ENCODE data around the gene DNM1. TPM values are rescaled to one million over a fixed set of nuclear protein-coding genes. Genes with fewer than 3 reads are reported as not detected.

Gene DNM1
- total RNA-seq, 2 experiments from 2014 or later: 0.35 to 1.8 TPM

- Histone ChIP-seq H3K79me2 (ENCODE audit: insufficient read depth, low read depth, low read length) (peaks cover 4% of the 10 kb centered on the region; the same call in 1 of the 2 replicates), H3K9me3 (ENCODE audit: low read length) (no peaks in the 10 kb centered on the region), H3K4me1 (ENCODE audit: insufficient read depth, low read length, poor library complexity, severe bottlenecking) (peaks cover 14% of the 10 kb centered on the region), H2AFZ (ENCODE audit: low read length) (peak within 1 kb of the TSS; percentile 96), H3K4me2 (ENCODE audit: low read length) (peak within 1 kb of the TSS; percentile 95), H3K36me3 (ENCODE audit: insufficient read depth, low read length) (peaks cover 26% of the 10 kb centered on the region), H3K4me3 (ENCODE audit: low read depth, low read length, poor library complexity, severe bottlenecking) (peak within 1 kb of the TSS; percentile 99), H3K9me2 (ENCODE audit: insufficient read depth, low read length) (no peaks in the 10 kb centered on the region), H3K27ac (ENCODE audit: low read depth, low read length, poor library complexity, severe bottlenecking) (peak within 1 kb of the TSS; percentile 55), H4K20me1 (ENCODE audit: insufficient read depth, low read length) (no peaks in the 10 kb centered on the region)
- peak; percentile 94 for DNase-seq (ENCODE audit: low spot score)
- intact Hi-C loops (cut with micrococcal nuclease; ENCODE audit: unreplicated experiment): loop anchor here (1.0 kb wide), 1 partner anchor 32 kb away; no protein-coding TSS in a partner anchor
- POLR2A ChIA-PET: interaction anchor here (0.6 to 0.9 kb wide), 2 partner anchors 12 to 18 kb away, joined by 5 read pairs; no protein-coding TSS in a partner anchor
- no peak for TF ChIP-seq CTCF (conservative IDR thresholded peaks at IDR 0.05; ENCODE audit: low read length)
- no peak for TF ChIP-seq EZH2phosphoT487 (IDR thresholded peaks at IDR 0.05; ENCODE audit: borderline replicate concordance, low read depth, low read length)
- CTCF ChIA-PET (ENCODE audit: unreplicated experiment): no interaction called here
- no TSS peak for BruUV-seq (replicated peaks)
Measured at GRCh38 chr9:128159784-128160602, 43.2 kb upstream of the DNM1 start, which contains the start of gene BBLN. Gene BBLN (plus strand): TSS chr9:128160265. CDS start chr9:128160408, 143 bp downstream.

DNA sequence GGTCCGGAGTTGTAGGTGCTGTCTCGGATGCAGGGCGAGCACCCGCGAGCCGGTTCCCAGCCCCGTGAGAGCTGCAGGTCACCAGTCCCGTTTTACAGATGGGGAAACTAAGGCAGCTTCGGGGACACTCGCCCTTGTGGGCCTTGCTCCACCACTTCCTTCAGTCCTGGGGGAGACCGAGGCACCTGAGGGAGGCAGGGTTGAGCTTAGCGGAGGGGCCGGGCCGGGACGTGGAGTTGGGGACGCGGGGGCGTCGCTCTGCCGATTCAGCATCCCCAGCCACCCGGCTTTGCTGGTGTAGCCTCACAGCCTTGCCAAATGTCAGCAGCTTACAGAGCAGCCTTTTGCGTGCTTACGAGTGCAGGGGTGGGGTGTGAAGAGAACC is 42.6 kb upstream of the DNM1 start:
- Histone ChIP-seq H3K9me2 (ENCODE audit: insufficient read depth, low read length) (no peaks in the 10 kb centered on the region), H3K4me2 (ENCODE audit: low read length) (peak overlapping the region; percentile 95), H2AFZ (ENCODE audit: low read length) (peak overlapping the region; percentile 96), H3K36me3 (ENCODE audit: insufficient read depth, low read length) (peaks cover 29% of the 10 kb centered on the region), H3K4me3 (ENCODE audit: low read depth, low read length, poor library complexity, severe bottlenecking) (peak overlapping the region; percentile 99), H3K79me2 (ENCODE audit: insufficient read depth, low read depth, low read length) (peaks cover 4% of the 10 kb centered on the region; the same call in 1 of the 2 replicates), H3K4me1 (ENCODE audit: insufficient read depth, low read length, poor library complexity, severe bottlenecking) (peaks cover 14% of the 10 kb centered on the region), H3K27ac (ENCODE audit: low read depth, low read length, poor library complexity, severe bottlenecking) (peak overlapping the region; percentile 55), H4K20me1 (ENCODE audit: insufficient read depth, low read length) (no peaks in the 10 kb centered on the region), H3K9me3 (ENCODE audit: low read length) (no peaks in the 10 kb centered on the region)
- intact Hi-C loops (cut with micrococcal nuclease; ENCODE audit: unreplicated experiment): loop anchor here (1.0 kb wide), 1 partner anchor 32 kb away; no protein-coding TSS in a partner anchor
- ChIA-PET CTCF (ENCODE audit: unreplicated experiment) (no interaction called here), POLR2A (interaction anchor here (0.9 kb wide), 1 partner anchor 11 kb away, joined by 5 read pairs; no protein-coding TSS in a partner anchor)
- no TSS peak for BruUV-seq (replicated peaks)
- no peak for TF ChIP-seq EZH2phosphoT487 (IDR thresholded peaks at IDR 0.05; ENCODE audit: borderline replicate concordance, low read depth, low read length)
- TF ChIP-seq CTCF (conservative IDR thresholded peaks at IDR 0.05; ENCODE audit: low read length): no peak
- DNase-seq (ENCODE audit: low spot score): peak; percentile 52
